ENCODE data around the gene MACROD2.

The MACROD2 gene

GRCh38 chr20:14761903-14762302 lies 766.6 kb downstream of the MACROD2 start:
- no peak for DNase-seq (ENCODE audit: low read depth)
- TF ChIP-seq, protein P1, sequence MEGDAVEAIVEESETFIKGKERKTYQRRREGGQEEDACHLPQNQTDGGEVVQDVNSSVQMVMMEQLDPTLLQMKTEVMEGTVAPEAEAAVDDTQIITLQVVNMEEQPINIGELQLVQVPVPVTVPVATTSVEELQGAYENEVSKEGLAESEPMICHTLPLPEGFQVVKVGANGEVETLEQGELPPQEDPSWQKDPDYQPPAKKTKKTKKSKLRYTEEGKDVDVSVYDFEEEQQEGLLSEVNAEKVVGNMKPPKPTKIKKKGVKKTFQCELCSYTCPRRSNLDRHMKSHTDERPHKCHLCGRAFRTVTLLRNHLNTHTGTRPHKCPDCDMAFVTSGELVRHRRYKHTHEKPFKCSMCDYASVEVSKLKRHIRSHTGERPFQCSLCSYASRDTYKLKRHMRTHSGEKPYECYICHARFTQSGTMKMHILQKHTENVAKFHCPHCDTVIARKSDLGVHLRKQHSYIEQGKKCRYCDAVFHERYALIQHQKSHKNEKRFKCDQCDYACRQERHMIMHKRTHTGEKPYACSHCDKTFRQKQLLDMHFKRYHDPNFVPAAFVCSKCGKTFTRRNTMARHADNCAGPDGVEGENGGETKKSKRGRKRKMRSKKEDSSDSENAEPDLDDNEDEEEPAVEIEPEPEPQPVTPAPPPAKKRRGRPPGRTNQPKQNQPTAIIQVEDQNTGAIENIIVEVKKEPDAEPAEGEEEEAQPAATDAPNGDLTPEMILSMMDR (conservative IDR thresholded peaks at IDR 0.05; ENCODE audit: control insufficient read depth, insufficient read depth, low read depth, low read length), result no peak
- no peak overlapping the region for H3K4me3 ChIP-seq (ENCODE audit: control insufficient read depth, low read depth, low read length)

GRCh38 chr20:14764511-14765369 lies 769.4 kb downstream of the MACROD2 start:
- H3K4me3 ChIP-seq (ENCODE audit: control insufficient read depth, low read depth, low read length), result no peak overlapping the region
- no peak for DNase-seq (ENCODE audit: low read depth)
- TF ChIP-seq, protein P1 (conservative IDR thresholded peaks at IDR 0.05; ENCODE audit: control insufficient read depth, insufficient read depth, low read depth, low read length), result no peak

DNA sequence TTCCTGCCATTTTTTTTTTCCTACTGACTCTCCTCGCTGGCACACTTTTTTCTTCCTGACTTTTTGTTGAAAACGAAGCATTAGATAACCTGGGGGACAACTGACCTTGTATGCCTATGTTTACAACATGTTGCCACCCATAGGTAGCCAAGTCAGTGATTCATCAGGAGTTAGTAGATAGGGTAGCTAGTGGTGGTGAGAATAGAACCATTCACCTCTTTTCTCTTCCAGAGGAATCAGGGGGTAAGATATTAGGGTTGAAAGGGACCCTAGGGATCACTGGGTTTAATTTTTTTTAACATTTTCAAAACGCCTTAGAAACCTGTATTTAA lies 770.0 kb downstream of the MACROD2 start:
- TF ChIP-seq, protein P1 (conservative IDR thresholded peaks at IDR 0.05; ENCODE audit: control insufficient read depth, insufficient read depth, low read depth, low read length), result no peak
- no peak for DNase-seq (ENCODE audit: low read depth)
- no peak overlapping the region for H3K4me3 ChIP-seq (ENCODE audit: control insufficient read depth, low read depth, low read length)

GRCh38 chr20:14773486-14773885 lies 778.2 kb downstream of the MACROD2 start:
- DNase-seq (ENCODE audit: low read depth), result no peak
- H3K4me3 ChIP-seq (ENCODE audit: control insufficient read depth, low read depth, low read length), result no peak overlapping the region
- TF ChIP-seq, protein P1 (conservative IDR thresholded peaks at IDR 0.05; ENCODE audit: control insufficient read depth, insufficient read depth, low read depth, low read length), result no peak

GRCh38 chr20:14775778-14776177 lies 780.5 kb downstream of the MACROD2 start:
- no peak overlapping the region for H3K4me3 ChIP-seq (ENCODE audit: control insufficient read depth, low read depth, low read length)
- TF ChIP-seq, protein P1 (conservative IDR thresholded peaks at IDR 0.05; ENCODE audit: control insufficient read depth, insufficient read depth, low read depth, low read length), result no peak
- DNase-seq (ENCODE audit: low read depth), result peak; percentile 80

- H3K4me3 ChIP-seq (ENCODE audit: control insufficient read depth, low read depth, low read length), result no peak overlapping the region
- no peak for DNase-seq (ENCODE audit: low read depth)
- TF ChIP-seq, protein P1 (conservative IDR thresholded peaks at IDR 0.05; ENCODE audit: control insufficient read depth, insufficient read depth, low read depth, low read length), result no peak
Observed at GRCh38 chr20:14777591-14777990, 782.3 kb downstream of the MACROD2 start.
